Epithelial cell of esophagus (primary cell): ENCODE results near the gene DSCAML1.

Experiments used
- DNase-seq: peaks from one replicate; pipeline ENCODE4 v3.0.0; 2010; ENCODE audit warnings: low read depth
- H3K4me3 ChIP-seq: 2 replicates; pipeline ENCODE4 v1.5.1; 2011; ENCODE audit warnings: mild to moderate bottlenecking, low read length, control low read depth
- TF ChIP-seq, protein P1 (sequence below): IDR thresholded peaks from 2 replicates; pipeline ENCODE4 v1.5.1; 2011; ENCODE audit warnings: low read depth, mild to moderate bottlenecking, low read length, control low read depth, inconsistent platforms; ENCODE audit not compliant: insufficient read depth; ENCODE audit errors: missing control alignments

DSCAML1 gene

DNA sequence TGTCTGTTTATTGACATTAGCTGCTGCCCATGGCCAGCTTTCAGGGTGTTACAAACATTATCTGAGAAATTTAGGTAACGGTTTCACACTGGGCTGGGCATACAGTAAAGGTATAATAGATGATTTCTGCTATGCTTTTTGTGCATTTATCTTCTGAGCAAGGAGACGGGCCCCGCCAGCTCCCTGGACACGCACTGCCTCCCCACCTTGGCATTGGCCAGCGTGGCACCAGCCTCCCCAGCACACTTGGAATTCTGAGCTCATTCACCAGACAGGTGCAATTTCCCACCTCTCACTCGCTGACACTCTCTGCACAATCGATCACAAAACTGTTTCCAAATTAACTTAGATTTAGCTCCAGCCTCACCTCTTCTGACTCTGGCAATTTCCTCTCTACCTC is 246.6 kb downstream of the DSCAML1 start:
- TF ChIP-seq, protein P1, sequence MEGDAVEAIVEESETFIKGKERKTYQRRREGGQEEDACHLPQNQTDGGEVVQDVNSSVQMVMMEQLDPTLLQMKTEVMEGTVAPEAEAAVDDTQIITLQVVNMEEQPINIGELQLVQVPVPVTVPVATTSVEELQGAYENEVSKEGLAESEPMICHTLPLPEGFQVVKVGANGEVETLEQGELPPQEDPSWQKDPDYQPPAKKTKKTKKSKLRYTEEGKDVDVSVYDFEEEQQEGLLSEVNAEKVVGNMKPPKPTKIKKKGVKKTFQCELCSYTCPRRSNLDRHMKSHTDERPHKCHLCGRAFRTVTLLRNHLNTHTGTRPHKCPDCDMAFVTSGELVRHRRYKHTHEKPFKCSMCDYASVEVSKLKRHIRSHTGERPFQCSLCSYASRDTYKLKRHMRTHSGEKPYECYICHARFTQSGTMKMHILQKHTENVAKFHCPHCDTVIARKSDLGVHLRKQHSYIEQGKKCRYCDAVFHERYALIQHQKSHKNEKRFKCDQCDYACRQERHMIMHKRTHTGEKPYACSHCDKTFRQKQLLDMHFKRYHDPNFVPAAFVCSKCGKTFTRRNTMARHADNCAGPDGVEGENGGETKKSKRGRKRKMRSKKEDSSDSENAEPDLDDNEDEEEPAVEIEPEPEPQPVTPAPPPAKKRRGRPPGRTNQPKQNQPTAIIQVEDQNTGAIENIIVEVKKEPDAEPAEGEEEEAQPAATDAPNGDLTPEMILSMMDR: no peak

DNA sequence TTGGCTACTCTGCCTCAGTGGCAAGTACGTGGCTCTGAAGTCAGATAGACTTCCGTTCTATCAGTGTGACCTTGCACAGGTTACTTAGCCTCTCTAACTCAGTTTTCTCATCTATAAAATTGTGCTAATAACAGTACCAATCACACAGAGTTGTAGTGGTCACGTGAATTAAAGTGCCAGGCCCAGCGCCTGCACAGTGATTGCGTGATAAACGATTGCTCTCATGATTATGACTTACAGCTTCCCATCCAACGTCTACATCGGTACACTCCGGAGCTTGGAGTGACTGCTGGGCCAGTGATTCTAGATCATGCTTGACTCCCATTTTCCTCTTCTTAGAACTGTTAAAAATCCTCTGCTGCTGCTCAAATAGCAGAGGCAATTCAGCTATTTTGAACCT is 247.6 kb downstream of the DSCAML1 start:
- DNase-seq: no peak
- TF ChIP-seq, protein P1: no peak
- H3K4me3 ChIP-seq: no peak overlapping the region

More for the DNA sequence above, 246.6 kb downstream of the DSCAML1 start:
- no peak overlapping the region for H3K4me3 ChIP-seq
- DNase-seq: no peak

DNA sequence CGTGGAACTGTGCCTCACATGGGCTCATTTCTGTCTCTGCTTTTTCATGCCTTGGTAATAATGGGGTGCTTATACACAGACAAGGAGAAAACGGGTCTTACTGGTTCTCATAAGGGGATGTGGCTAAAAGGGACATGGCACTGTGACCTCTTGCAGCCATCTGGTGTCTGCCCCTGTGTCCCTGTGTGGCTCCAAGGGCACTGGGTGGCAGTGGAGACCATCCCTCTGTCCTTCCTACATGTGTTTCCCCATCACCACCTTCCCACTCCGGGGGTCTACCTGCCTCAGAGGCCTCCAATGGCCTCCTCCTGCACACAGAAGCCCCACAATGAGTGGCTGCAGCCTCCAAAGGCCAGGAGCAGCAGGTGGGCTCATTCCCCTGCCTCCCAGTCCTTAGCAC is 248.1 kb downstream of the DSCAML1 start:
- TF ChIP-seq, protein P1: no peak
- DNase-seq: no peak
- H3K4me3 ChIP-seq: no peak overlapping the region

DNA sequence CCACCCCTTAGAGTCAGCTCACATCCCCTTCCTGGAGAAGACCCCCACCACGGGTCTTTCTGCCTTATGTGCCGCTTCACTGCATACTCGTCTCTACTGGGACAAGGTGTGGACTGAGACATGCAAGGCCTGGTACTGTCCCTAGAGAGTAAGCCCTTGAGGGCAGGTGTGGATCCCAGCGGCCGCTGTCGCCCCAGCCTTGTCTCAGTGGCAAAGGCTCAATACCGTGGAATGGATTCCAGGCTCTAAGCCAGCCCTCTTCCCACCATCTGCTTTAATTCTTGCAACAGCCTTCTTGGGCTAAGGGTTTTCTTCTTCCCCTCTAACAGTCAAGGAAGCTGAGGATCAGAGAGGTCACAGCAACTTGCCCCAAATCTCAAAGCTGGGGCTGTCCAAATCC is 249.1 kb downstream of the DSCAML1 start:
- no peak for DNase-seq
- TF ChIP-seq, protein P1: no peak
- H3K4me3 ChIP-seq: no peak overlapping the region

DNA sequence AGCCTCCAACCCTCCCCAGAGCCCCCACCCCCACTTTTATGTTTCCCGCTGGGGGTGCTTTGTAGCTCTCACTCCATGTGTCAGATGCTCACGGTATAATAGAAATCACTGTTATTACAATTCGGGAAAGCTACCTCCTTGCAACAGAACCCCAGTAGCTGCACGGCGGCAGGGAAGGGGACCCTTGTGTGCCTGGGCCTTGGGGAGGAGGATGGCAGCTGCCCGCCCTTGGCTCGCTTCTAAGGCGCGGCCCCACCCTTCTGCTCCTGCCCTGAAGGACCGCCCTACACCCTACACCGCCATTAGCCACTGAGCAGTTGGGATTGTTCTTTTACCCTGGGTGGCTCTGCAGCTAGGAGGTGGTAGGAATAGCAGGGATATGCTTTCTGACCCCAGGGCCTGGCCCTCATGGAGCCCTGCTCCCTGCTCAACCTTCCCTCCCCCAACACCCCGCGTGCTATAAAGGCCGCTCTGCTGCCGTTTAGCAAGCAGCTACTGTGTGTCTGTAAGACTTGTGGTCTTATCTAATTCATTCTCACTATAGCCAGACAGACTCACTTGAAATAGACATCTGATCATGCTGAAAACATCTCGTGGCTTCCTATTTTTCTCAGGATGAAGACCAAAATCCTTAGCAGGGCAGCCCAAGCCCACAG is 249.7 kb downstream of the DSCAML1 start:
- H3K4me3 ChIP-seq: no peak overlapping the region
- TF ChIP-seq, protein P1: no peak
- DNase-seq: no peak

DNA sequence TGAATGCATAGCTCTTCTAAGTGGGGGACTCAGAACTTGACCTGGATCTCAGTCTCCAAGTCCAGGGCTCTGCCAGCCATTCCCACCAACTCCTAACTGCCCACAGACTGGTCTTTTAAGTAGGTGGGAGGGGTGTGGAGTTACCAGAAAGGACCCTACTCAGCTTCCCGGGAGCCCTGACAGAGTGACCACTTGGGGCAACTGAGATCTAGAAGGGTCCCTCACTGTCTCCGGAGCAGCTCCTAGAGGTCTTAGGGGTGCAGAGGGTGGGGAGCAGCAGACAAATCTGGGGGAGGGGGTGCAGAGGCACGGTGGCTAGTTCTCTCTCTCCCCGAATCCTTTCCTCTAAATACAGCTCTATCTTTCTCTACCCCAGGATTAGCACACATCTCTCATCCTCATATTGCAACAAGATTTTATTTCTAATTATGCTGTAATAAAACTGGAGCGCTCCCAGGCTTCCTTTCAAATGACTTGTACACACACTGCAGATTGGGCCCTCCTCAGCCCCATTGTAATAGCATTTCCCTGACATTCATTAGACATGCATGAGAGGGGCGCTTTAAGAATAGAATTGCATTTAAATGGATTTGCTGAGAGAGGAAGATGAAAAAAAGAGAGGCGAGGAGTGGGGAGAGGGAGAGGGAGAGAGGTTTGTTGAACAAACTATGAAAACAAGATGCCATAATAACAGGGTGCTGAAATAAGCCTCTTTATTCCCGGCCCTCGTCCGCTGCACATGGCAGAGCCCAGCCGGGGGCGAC is 250.4 kb downstream of the DSCAML1 start:
- no peak for DNase-seq
- H3K4me3 ChIP-seq: no peak overlapping the region
- TF ChIP-seq, protein P1: no peak
